Coronary artery (tissue), 2 donors: ENCODE results near the gene UNC45A.

ENCODE experiments used
- DNase-seq: peaks from one replicate; pipeline ENCODE4 v3.0.0-alpha.2; 2017; ENCODE audit warnings: low spot score
- H3K27ac ChIP-seq, 2 donors: fragments of 200-600 bp; sonication (generic); one replicate each; pipeline ENCODE4 v1.5.1; 2016 to 2019
- H3K4me3 ChIP-seq: fragments of 200-600 bp; sonication (generic); 2 replicates; pipeline ENCODE4 v1.5.1; 2016; ENCODE audit warnings: mild to moderate bottlenecking, moderate library complexity
- CTCF ChIP-seq: fragments of 200-600 bp; sonication (generic); IDR thresholded peaks from one replicate; pipeline ENCODE4 v1.5.1; 2019; ENCODE audit warnings: antibody characterized with exemption

The UNC45A gene

GRCh38 chr15:91001209-91001608 is 66.1 kb downstream of the UNC45A start:
- no peak for TF ChIP-seq CTCF

More at GRCh38 chr15:91001209-91001608, 66.1 kb downstream of the UNC45A start:
- no peak for DNase-seq
- Histone ChIP-seq H3K27ac (no peak overlapping the region), H3K4me3 (no peak overlapping the region)
